ENCODE data around the gene TLN1.

- TF ChIP-seq CTCF (IDR thresholded peaks at IDR 0.05) (no peak), POLR2A (IDR thresholded peaks at IDR 0.05) (no peak)
Observed at GRCh38 chr9:35679091-35679490, 52.9 kb downstream of the TLN1 start.

All from thyroid gland (tissue), 4 donors.